NCI-H2171 (cell line): ENCODE results near the gene TMEM168.
"Not testable (repeated sequence)": the region's sequence is repeated elsewhere in the genome, so short reads cannot be mapped to it uniquely, and the experiment has no call there.

Source experiments
- DNase-seq: peaks from one replicate; lab custom pipeline; 2025; lab: John Stamatoyannopoulos, UW

The TMEM168 gene

DNA sequence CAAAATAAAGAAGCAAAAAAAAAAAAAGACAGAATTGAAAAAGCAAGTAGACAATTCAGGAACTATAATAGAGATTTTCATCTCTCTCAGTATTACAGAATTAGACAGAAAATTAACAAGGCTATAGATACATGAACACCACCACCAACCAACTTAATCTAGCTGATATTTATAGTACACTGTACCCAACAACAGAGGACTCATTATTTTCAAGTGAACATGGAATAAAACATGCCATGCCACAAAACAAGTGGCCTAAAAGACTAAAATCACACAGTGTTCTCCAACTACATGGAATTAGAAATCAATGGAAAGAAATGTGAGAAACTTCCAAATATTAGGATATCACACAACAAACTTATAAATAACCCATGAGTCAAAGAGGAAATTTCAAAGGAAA is 9.1 kb downstream of the TMEM168 start:
- DNase-seq = no peak

DNA sequence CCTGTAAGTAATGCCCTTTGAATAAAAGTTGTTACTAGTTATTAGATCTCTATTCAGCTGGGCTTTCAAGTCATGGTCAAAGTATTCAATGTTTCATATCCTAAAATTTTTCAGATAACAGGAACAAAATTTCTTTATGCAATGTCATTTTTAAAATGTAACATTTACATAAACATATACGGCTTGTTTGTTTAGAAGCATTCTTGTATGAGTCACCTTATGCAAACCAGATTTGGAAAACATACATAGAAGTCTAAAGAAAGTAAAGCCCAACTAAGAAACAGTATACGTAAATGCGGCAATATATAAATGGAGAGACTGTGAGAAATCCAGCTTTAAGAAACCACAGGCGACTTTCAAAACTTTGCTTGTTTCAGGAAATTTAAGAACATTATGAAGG is 10.5 kb downstream of the TMEM168 start:
- DNase-seq = no peak

- no peak for DNase-seq
These were observed 12.8 kb downstream of the TMEM168 start for GRCh38 chr7:112777406-112777805.

GRCh38 chr7:112771166-112771565 is 19.0 kb downstream of the TMEM168 start:
- DNase-seq = no peak

DNA sequence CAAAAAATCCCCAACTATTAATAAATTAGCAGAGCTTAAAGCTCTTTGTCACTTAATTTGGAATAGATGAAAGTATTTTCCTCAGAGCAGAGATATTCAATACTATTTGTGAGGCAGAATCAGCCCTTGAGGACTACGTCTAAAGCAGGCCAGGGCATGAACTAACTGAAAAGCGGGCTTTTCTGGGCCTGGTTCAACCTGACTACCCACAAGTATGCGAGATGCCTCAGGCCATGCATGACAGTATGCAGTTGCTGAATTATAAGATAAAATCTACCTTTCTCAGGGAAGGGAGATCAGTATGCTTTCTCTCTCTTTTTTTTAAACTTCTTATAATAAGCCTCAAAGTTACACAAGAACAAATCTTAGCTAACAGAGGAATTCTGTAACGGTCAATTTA is 20.1 kb downstream of the TMEM168 start:
- no peak for DNase-seq

- DNase-seq = no peak
These were observed 25.1 kb downstream of the TMEM168 start for GRCh38 chr7:112765105-112765504.

- DNase-seq = no peak
These were observed 26.2 kb downstream of the TMEM168 start for GRCh38 chr7:112763996-112764395.

DNA sequence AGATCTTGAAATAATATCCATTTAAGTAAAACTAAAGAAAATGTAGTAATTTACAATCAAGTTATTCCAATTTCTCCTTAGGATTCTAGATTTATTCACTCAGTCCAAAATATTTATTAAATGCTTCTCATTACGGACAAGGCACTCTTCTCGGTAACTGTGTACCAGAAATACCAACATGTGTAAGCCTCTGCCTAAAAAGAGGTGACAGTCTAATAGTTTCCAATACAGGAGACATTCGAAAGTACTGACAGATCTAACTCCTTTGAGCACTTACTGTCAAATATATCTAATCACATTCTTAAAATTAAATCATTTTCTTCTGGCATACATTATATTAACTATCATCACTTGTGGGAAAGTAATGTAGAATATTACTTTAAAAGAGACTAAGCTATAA is 26.9 kb downstream of the TMEM168 start:
- no peak for DNase-seq

DNA sequence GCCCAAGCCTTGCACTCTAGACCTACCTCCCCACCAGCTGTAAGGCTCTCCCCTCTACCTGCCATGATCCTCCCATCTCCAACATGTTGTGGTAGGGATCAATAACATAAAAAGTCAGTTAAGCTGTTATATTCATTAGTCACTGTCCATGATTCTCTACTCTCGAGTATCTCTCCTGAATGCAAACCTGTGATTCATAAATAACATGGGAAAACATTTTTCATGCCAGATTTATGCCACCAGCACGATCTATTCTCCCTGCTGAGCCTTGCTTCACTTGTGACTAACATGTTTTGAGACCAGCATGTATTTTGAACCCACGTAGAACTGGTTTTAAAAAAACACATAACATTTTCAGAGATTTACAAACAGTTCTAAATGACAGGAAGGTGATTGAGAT is 30.3 kb downstream of the TMEM168 start:
- no peak for DNase-seq

DNA sequence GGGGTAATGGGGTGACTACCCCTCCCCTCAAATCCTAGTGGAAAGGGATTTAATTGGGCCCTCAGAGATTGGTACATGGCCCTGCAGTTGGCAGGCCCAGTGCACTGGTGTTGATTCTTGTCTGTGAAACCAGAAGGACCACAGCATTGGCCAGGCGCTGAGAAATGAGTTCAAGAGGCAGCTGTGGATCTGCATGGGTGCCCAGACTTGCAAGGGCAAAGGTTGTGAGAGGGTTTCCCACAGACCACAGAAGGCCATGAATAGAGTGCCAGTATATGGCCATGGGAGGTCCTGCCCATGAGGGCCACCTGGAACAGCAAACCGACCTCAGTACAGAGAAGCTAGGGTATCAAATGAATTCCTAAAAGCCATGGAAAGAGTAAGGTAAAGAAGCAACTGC is 32.9 kb downstream of the TMEM168 start:
- no peak for DNase-seq

DNA sequence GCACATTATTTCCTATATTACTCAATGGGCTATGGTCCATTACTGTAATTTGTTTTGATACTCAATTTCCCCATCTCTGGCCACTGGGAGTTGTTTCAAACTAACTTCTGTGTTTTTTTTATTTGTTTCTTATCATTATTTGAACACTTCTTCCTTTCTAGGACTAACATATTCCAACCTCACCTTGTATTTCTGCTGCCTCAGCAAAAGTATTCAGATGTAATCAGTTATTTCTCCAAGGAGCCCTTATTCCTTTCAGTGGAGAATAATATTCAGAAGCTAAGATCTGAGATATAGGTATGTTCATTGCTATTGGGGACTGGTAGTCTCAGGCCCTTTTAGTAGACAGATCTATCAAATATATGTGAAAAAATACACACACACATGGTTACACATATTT is 36.9 kb downstream of the TMEM168 start:
- DNase-seq = no peak

DNA sequence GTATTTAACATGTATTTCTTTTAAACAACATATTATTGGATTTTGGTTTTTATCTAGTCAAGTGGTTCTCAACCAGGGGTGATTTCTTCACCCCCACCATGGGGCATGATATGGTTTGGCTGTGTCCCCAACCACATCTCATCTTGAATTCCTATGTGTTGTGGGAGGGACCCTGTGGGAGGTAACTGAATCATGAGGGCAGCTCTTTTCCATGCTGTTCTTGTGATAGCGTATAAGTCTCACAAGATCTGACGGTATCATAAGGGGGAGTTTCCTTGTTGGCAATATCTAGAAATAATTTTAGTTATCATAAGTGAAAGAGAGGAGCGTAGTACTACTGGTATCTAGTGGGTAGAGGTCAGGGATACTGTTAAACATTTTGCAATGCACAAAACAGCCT is 37.6 kb downstream of the TMEM168 start:
- DNase-seq = no peak

GRCh38 chr7:112749775-112750174 is 40.4 kb downstream of the TMEM168 start:
- DNase-seq = no peak

- DNase-seq = no peak
These were observed 41.8 kb downstream of the TMEM168 start for GRCh38 chr7:112748381-112748780.

DNA sequence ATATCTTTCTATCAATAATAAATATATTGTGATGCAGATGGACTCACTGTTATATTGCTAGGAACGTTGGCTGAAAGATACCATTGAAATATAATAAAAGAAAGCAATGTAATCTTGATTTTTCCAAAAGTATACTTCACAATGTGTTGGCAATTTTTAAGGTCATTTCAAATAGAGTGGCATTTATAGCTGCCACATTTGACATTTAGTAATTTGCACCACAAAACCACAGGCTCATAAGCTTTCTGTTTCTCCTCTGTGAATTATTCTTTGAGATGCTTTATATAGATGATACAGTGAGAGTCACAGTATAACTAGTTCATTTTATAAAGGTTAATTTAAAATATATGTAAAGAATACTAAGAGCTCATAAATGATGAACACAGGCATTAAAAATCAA is 44.6 kb downstream of the TMEM168 start:
- DNase-seq = no peak

- no peak for DNase-seq
These were observed 45.4 kb downstream of the TMEM168 start for GRCh38 chr7:112744818-112745217.

GRCh38 chr7:112743811-112744210 is 46.4 kb downstream of the TMEM168 start:
- DNase-seq = no peak

DNA sequence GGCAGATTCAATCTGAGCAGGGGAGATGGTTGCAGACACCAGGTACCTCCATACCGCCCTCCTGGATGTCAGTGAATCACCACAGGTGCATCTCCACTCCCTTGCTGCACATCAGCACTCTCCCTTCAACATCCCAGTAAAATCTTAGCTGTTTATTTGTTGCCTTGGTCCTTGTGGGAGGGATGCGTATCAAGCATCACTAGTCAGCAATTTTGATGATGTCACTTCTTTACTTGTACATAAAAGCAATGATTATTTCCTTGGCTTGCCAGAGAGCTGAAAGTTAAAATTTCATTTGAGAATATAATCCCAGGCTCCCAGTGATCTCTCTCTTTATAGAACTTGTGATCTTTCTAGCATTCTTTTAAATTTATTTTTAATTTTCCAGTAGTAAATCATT is 49.5 kb downstream of the TMEM168 start:
- DNase-seq = no peak

- no peak for DNase-seq
These were observed 50.6 kb downstream of the TMEM168 start for GRCh38 chr7:112739436-112740180.

GRCh38 chr7:112735261-112735660 is 54.9 kb downstream of the TMEM168 start:
- DNase-seq = no peak

GRCh38 chr7:112731324-112731723 is 58.9 kb downstream of the TMEM168 start:
- not testable (repeated sequence) for DNase-seq

DNA sequence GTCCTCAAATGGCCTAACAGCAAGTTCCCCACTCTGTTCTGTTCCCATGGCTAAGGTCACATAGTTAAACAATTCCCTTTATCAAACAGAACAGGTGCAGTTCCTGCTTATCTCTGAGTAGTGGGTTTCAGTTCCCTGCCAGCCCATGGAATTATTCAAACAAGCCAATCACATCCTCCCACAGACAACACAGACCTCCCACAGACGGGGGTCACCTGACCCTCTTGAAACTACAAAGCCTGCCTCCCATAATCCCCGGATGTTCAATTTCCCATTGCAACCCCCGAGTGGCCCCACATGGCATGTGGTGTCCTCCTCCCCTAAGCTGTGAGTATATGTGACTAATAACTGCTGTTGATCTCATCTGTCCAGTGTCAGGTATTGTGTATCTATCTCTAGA is 64.1 kb downstream of the TMEM168 start:
- no peak for DNase-seq

GRCh38 chr7:112723416-112723815 is 66.8 kb downstream of the TMEM168 start:
- DNase-seq = no peak

DNA sequence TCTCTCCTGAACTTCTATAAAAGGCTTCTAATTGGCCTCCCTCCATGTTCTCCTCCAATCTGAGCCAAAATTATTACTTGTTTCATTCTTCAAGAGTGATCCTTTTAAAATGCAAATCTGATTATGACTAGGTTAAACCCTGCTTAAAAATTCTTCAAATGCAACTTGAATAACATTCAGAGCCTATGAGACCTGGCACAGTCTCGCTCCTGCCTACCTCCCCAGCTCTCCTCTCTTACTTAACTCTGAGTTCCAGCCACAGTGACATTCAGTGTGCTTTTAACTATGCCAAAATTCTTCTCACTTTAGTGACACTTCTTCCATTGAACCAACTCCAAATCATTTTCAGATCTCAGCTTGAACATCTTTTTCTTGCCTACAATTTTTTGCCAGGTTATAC is 68.8 kb downstream of the TMEM168 start:
- DNase-seq = no peak
